Measurements from ENCODE around the gene FMOD.

The FMOD gene

DNA sequence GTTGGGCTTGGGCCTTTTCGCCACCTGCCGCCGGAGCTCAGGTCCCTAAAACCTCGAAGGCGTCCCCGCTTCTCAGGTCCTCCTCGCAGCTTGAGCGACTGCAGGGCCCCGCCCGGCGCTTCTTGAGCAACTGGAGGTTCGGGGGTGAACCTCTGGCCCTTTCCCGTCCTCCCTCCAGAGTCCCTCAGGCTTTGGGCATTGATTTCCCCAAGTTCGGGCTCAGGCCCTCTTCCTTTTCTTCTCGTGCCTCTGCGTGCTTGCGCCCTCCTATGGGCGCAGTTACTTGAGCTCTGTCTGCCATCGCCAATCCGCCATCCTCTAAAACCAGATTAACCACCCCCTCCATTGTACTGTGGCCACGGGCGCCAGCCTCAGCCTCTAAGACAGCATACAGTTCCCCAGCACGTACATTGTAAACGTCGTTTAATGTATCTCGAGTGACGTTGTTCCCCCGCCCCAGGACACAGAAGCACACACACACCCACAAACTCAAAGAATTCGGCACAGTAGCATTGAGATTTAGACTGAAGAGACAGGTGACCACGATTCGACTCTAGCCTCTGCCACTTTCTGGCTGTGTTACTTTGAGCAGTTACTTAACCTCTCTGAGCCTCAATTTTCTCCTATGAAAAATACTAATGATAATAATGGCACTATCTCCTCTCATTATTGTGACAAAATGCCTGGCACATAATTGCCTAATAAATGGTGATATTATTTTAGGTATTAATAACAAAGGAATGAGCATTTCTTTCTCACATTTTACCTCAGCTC, 23.1 kb downstream of the FMOD start (continued):
- TF ChIP-seq ZSCAN30 (tag by site-specific recombination; IDR thresholded peaks at IDR 0.05) (peak; percentile 78), YY2 (tag by site-specific recombination; IDR thresholded peaks at IDR 0.05) (peak; percentile 87), ZFP3 (tag by site-specific recombination; IDR thresholded peaks at IDR 0.05; ENCODE audit: low read depth) (no peak), ZNF530 (tag by site-specific recombination; IDR thresholded peaks at IDR 0.05; ENCODE audit: low read depth) (no peak), KLF10 (tag by site-specific recombination; IDR thresholded peaks at IDR 0.05) (0 out of 2 replicates have a peak, but pooled peaks have one; percentile 11), BCL11B (tag by site-specific recombination; IDR thresholded peaks at IDR 0.05; ENCODE audit: low read depth) (peak; percentile 52; the same call in 1 of the 2 replicates), FEZF1 (tag by site-specific recombination; IDR thresholded peaks at IDR 0.05) (peak; percentile 47), TRIM28 (IDR thresholded peaks at IDR 0.05; ENCODE audit: borderline replicate concordance, low read length) (no peak), ZNF174 (tag by site-specific recombination; IDR thresholded peaks at IDR 0.05) (no peak), ZNF585B (tag by site-specific recombination; IDR thresholded peaks at IDR 0.05) (no peak), ZNF664 (tag by site-specific recombination; IDR thresholded peaks at IDR 0.05) (no peak; the same call in 1 of the 2 replicates), MZF1 (tag by site-specific recombination; IDR thresholded peaks at IDR 0.05; ENCODE audit: borderline replicate concordance) (peak; percentile 34; the same call in 1 of the 2 replicates), EGR2 (tag by site-specific recombination; IDR thresholded peaks at IDR 0.05; ENCODE audit: low read depth) (peak; percentile 45; the same call in 1 of the 2 replicates), BCL11A (tag by site-specific recombination; IDR thresholded peaks at IDR 0.05; ENCODE audit: low read depth) (0 out of 2 replicates have a peak, but pooled peaks have one; percentile 30)
- TF ChIP-seq, protein P1, sequence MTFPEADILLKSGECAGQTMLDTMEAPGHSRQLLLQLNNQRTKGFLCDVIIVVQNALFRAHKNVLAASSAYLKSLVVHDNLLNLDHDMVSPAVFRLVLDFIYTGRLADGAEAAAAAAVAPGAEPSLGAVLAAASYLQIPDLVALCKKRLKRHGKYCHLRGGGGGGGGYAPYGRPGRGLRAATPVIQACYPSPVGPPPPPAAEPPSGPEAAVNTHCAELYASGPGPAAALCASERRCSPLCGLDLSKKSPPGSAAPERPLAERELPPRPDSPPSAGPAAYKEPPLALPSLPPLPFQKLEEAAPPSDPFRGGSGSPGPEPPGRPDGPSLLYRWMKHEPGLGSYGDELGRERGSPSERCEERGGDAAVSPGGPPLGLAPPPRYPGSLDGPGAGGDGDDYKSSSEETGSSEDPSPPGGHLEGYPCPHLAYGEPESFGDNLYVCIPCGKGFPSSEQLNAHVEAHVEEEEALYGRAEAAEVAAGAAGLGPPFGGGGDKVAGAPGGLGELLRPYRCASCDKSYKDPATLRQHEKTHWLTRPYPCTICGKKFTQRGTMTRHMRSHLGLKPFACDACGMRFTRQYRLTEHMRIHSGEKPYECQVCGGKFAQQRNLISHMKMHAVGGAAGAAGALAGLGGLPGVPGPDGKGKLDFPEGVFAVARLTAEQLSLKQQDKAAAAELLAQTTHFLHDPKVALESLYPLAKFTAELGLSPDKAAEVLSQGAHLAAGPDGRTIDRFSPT (tag by site-specific recombination; IDR thresholded peaks at IDR 0.05), result peak; percentile 59
- TF ChIP-seq, protein P2, sequence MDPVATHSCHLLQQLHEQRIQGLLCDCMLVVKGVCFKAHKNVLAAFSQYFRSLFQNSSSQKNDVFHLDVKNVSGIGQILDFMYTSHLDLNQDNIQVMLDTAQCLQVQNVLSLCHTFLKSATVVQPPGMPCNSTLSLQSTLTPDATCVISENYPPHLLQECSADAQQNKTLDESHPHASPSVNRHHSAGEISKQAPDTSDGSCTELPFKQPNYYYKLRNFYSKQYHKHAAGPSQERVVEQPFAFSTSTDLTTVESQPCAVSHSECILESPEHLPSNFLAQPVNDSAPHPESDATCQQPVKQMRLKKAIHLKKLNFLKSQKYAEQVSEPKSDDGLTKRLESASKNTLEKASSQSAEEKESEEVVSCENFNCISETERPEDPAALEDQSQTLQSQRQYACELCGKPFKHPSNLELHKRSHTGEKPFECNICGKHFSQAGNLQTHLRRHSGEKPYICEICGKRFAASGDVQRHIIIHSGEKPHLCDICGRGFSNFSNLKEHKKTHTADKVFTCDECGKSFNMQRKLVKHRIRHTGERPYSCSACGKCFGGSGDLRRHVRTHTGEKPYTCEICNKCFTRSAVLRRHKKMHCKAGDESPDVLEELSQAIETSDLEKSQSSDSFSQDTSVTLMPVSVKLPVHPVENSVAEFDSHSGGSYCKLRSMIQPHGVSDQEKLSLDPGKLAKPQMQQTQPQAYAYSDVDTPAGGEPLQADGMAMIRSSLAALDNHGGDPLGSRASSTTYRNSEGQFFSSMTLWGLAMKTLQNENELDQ (tag by site-specific recombination; IDR thresholded peaks at IDR 0.05; ENCODE audit: low read depth), result no peak
- TF ChIP-seq, protein P3, sequence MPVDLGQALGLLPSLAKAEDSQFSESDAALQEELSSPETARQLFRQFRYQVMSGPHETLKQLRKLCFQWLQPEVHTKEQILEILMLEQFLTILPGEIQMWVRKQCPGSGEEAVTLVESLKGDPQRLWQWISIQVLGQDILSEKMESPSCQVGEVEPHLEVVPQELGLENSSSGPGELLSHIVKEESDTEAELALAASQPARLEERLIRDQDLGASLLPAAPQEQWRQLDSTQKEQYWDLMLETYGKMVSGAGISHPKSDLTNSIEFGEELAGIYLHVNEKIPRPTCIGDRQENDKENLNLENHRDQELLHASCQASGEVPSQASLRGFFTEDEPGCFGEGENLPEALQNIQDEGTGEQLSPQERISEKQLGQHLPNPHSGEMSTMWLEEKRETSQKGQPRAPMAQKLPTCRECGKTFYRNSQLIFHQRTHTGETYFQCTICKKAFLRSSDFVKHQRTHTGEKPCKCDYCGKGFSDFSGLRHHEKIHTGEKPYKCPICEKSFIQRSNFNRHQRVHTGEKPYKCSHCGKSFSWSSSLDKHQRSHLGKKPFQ (tag by site-specific recombination; IDR thresholded peaks at IDR 0.05), result no peak

DNA sequence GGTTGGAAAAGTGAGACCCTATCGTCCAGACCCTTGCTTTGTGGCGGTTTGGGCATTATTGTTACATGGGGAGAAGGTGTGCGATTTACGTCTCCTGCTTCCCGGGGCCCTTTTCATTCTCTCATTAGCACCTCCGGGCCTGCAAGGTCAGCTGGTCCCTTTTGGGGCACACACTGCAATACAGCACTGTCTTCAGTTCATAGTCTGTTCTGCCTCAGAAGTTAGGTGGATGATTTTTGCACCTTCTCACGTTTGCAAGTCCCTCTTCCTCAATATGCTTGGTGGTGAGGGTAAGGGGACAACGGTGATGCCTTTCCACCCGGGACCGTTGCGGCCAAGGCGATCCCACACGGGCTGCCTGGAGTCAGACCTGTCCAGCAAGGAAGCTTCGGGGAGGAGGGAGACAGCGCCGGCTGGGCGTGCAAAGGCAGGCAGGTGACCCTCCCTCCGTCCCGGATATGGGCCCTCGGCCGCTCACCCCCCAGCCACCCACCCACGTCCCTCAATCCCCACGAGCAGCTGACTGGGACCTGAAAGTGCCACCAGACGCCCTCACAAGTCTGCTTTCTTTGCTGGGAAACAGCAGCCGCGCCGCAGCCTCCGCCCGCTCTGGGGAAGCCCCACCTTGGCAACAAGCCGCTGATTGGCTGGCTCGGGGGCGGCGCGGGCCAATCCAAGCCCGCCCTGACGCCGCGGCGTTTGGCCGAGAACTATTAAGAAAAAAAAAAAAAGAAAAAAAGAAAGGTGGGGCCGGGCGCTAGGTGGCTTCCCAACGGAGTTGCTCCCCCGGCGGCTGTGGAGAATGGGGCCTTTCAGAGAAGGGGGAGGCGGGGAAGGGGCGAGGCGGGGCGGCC, 23.9 kb downstream of the FMOD start:
- Histone ChIP-seq H3K9me3 (ENCODE audit: control insufficient read depth, insufficient read depth, low read depth, low read length) (no peaks in the 10 kb centered on the region), H3K4me3 (ENCODE audit: low read depth, low read length) (peak overlapping the region; percentile 38), H3K4me1 (ENCODE audit: control insufficient read depth, insufficient read depth, low read length) (peaks cover 38% of the 10 kb centered on the region), H3K27ac (ENCODE audit: extremely low read depth, low read depth, low read length) (peak overlapping the region; percentile 88), H3K36me3 (ENCODE audit: control insufficient read depth in 2 of 2, insufficient read depth in 1 of 2, low read length in 2 of 2) (no peaks in the 10 kb centered on the region)
- CTCF ChIA-PET, result interaction anchor here (0.6 to 5.3 kb wide), 14 partner anchors 9 to 288 kb away, joined by 3 to 28 read pairs (median 4); no protein-coding TSS in a partner anchor
- POLR2A ChIA-PET, result interaction anchor here (1.2 to 5.8 kb wide), 6 partner anchors 10 to 58 kb away, joined by 3 to 90 read pairs (median 4); partner anchors contain the start of gene BTG2
- TF ChIP-seq, protein P4, sequence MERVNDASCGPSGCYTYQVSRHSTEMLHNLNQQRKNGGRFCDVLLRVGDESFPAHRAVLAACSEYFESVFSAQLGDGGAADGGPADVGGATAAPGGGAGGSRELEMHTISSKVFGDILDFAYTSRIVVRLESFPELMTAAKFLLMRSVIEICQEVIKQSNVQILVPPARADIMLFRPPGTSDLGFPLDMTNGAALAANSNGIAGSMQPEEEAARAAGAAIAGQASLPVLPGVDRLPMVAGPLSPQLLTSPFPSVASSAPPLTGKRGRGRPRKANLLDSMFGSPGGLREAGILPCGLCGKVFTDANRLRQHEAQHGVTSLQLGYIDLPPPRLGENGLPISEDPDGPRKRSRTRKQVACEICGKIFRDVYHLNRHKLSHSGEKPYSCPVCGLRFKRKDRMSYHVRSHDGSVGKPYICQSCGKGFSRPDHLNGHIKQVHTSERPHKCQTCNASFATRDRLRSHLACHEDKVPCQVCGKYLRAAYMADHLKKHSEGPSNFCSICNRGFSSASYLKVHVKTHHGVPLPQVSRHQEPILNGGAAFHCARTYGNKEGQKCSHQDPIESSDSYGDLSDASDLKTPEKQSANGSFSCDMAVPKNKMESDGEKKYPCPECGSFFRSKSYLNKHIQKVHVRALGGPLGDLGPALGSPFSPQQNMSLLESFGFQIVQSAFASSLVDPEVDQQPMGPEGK (tag by site-specific recombination; IDR thresholded peaks at IDR 0.05), result no peak
- TF ChIP-seq ZNF501 (tag by site-specific recombination; IDR thresholded peaks at IDR 0.05) (peak; percentile 15; the same call in 1 of the 2 replicates), GLIS1 (tag by site-specific recombination; IDR thresholded peaks at IDR 0.05) (peak; percentile 37)
- TF ChIP-seq, protein P5, sequence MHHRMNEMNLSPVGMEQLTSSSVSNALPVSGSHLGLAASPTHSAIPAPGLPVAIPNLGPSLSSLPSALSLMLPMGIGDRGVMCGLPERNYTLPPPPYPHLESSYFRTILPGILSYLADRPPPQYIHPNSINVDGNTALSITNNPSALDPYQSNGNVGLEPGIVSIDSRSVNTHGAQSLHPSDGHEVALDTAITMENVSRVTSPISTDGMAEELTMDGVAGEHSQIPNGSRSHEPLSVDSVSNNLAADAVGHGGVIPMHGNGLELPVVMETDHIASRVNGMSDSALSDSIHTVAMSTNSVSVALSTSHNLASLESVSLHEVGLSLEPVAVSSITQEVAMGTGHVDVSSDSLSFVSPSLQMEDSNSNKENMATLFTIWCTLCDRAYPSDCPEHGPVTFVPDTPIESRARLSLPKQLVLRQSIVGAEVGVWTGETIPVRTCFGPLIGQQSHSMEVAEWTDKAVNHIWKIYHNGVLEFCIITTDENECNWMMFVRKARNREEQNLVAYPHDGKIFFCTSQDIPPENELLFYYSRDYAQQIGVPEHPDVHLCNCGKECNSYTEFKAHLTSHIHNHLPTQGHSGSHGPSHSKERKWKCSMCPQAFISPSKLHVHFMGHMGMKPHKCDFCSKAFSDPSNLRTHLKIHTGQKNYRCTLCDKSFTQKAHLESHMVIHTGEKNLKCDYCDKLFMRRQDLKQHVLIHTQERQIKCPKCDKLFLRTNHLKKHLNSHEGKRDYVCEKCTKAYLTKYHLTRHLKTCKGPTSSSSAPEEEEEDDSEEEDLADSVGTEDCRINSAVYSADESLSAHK (tag by site-specific recombination; IDR thresholded peaks at IDR 0.05), result no peak
